Erythroblast (primary cell): ENCODE measurements around the gene CORIN.

Source experiments
- DNase-seq, 2 experiments: peaks; one replicate each; lab custom pipeline; 2025; lab: John Stamatoyannopoulos, UW
- GATA1 ChIP-seq: IDR thresholded peaks from 2 replicates; pipeline ENCODE4 v1.6.1; 2011; ENCODE audit warnings: low read depth, mild to moderate bottlenecking, control low read depth, low read length, moderate library complexity
- POLR2A ChIP-seq: IDR thresholded peaks from 2 replicates; pipeline ENCODE4 v1.6.1; 2011; ENCODE audit warnings: mild to moderate bottlenecking, low read length

CORIN gene

GRCh38 chr4:47661741-47662140 lies 176.1 kb downstream of the CORIN start:
- TF ChIP-seq GATA1 (no peak), POLR2A (no peak)
- DNase-seq, result no peak

DNA sequence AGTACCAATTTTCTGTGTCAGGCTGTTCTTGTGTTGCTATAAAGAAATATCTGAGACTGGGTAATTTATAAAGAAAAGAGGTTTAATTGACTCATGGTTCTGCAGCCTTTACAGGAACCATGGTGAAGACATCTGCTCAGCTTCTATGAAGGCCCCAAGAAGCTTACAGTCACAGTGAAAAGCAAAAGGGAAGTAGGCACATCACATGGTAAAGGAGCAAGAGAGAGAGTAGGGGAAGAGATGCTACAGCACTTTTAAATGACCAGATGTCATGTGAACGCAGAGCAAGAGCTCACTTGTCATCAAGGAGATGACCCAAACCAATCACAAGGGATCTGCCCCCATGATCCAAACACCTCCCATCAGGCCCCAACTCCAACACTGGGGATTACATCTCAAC lies 178.5 kb downstream of the CORIN start:
- TF ChIP-seq GATA1 (no peak), POLR2A (no peak)
- DNase-seq, result no peak

DNA sequence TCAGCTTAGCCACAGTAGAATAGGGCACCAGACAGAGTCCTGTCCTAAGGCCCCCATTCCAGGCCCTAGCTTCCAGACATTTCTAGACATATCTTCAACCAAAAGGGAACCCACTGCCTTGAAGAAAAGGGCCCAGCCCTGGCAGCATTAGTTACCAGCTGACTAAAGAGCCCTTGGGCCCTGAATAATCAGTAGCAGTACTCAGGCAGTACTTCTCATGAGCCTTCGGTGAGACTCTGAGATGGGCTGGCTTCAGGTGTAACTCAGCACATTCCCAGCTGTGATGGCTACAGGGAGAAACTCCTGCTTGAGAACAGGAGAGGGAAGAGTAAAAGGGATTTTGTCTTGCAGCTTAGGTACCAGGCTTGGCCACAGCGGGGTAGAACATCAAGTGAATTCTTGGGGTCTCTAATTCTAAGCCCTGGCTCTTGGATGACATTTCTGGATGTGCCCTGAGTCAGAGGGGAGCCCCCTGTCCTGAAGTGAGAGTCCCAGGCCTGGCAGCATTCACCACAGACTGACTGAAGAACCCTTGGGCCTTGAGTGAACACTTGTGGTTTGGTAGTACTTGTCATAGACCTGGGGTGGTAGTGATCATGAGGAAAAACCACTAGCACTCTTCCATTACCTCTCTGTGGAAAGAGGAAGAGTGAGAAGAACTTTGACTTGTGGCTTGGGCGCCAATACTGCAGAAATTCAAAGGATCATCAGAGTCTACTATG lies 182.7 kb downstream of the CORIN start:
- DNase-seq, result no peak
- TF ChIP-seq POLR2A, result no peak
- TF ChIP-seq GATA1, result no peak

GRCh38 chr4:47652092-47652491 lies 185.8 kb downstream of the CORIN start:
- no peak for DNase-seq
- no peak for TF ChIP-seq GATA1
- no peak for TF ChIP-seq POLR2A

GRCh38 chr4:47651231-47651630 lies 186.6 kb downstream of the CORIN start:
- DNase-seq, result no peak
- TF ChIP-seq GATA1, result no peak
- no peak for TF ChIP-seq POLR2A

DNA sequence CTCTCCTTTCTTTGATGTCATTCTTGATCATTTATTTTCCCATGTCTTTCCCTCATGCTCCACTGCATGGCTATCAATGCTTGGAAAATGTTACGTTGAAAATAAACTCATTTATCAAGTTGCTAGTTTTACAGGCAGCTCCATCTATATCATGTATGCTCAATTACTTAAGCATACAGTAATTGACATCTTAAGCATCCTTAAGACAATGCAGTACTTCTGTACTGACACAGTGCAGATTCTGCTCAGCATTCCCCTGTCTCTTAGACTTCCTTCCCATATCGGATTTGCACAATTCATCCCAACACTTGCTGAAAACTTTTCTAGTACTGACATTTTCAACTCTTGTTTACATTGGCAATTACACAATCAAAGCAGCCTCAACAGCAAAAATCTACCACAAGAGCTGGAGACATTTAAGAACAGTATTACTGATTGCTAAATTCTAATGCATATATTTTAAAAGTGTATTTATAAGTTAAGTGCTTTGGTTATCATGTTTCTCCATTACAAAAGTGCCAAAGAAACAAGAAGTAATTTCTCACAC lies 187.2 kb downstream of the CORIN start:
- DNase-seq, result no peak
- TF ChIP-seq POLR2A, result no peak
- no peak for TF ChIP-seq GATA1

GRCh38 chr4:47647544-47647943 lies 190.3 kb downstream of the CORIN start:
- DNase-seq, result no peak
- TF ChIP-seq POLR2A (no peak), GATA1 (no peak)

DNA sequence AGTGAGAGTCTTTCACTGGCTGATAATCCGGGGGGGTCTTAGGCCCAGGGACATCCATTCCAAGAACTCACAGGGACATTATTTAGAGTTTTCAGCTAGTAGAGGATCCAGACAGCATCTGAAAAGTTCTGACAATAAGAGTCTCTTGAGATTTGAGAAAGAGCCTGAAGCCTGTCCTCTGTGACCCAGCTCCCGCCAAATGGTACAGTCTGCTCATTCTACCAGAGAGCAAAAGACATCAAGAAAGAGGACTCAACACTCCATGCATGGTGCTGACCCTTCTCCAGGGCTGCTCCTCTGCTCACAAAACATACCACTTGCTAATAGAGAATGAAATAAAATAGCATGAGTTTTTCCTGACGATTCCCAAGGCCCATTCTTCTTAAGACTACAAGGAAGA lies 190.8 kb downstream of the CORIN start:
- TF ChIP-seq GATA1 (no peak), POLR2A (no peak)
- no peak for DNase-seq

GRCh38 chr4:47646372-47646771 lies 191.5 kb downstream of the CORIN start:
- DNase-seq, result no peak
- TF ChIP-seq POLR2A (no peak), GATA1 (no peak)

GRCh38 chr4:47643845-47644244 lies 194.0 kb downstream of the CORIN start:
- TF ChIP-seq GATA1, result no peak
- TF ChIP-seq POLR2A, result no peak
- no peak for DNase-seq

DNA sequence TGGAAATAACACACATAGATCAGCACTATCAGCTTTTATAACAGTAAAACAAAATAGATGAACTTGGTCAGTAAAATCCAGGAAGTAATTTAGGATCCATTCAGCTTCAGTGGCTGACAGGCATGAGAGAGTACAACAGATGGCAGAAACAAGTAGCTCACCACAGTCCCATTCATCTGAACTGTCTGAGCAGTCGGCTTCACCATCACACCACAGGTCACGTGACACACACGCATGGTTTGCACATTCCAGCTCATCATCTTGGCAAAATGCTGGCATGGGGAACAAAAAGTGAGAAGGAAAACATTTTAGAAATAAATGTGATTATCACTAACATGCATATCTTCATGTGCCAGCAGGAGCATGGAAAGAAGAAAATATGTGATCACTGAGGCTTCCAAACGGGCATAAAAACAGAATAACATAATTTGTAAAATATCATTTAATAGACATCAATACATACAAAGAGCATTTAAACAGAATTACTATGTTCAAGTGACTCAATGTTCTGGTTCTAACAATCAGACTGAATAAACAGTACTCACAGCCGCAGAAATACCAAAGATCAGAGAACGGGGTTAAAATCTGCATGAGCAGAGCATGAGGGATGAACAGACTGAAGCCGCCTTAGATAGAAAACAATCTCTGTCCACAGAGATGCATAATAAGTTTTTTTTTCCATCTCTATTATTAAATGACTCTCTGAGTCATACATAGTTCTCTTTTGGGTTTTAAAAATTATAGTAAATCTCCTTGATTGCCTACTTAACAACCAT lies 194.7 kb downstream of the CORIN start:
- TF ChIP-seq GATA1, result no peak
- TF ChIP-seq POLR2A, result no peak
- DNase-seq, result no peak

- DNase-seq, result no peak
- TF ChIP-seq GATA1 (no peak), POLR2A (no peak)
These were observed 195.6 kb downstream of the CORIN start for GRCh38 chr4:47642191-47642830.

GRCh38 chr4:47641755-47642154 lies 196.1 kb downstream of the CORIN start:
- DNase-seq, result no peak
- no peak for TF ChIP-seq POLR2A
- TF ChIP-seq GATA1, result no peak

DNA sequence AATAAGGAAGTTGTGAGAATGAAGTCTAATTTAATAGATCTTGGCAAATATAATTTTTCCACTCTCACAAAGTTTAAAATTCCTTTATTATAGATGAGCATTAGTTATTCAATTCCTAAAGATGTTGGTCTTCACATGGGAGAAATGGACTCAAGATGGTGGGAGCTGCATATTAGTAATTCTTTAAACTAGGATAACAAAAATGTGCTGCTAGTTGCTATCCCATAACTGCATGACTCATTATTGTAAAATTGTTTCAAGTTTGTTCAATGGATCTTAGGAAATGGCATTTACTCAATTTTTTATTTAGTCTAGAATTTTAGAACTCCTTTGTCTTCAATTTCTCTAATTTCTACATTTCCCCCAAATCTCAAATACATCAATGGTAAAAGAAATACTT lies 197.0 kb downstream of the CORIN start:
- TF ChIP-seq GATA1, result no peak
- no peak for TF ChIP-seq POLR2A
- DNase-seq, result no peak
